ENCODE data around the gene GATD1.
A peak's percentile ranks its signal among the peaks of the same experiment; 100 is the strongest.

Gene GATD1

GRCh38 chr11:794766-795633 is 17.7 kb upstream of the GATD1 start:
- no peak for DNase-seq

GRCh38 chr11:794013-794765 is 16.9 kb upstream of the GATD1 start:
- DNase-seq = no peak

- no peak for DNase-seq
These were observed 16.3 kb upstream of the GATD1 start for GRCh38 chr11:793556-793955.

GRCh38 chr11:792873-793272 is 15.6 kb upstream of the GATD1 start:
- no peak for DNase-seq

GRCh38 chr11:792535-792821 is 15.2 kb upstream of the GATD1 start:
- no peak for DNase-seq

- DNase-seq = no peak
These were observed 14.6 kb upstream of the GATD1 start for GRCh38 chr11:791658-792534.

- DNase-seq = no peak
These were observed 13.7 kb upstream of the GATD1 start for GRCh38 chr11:790721-791564.

GRCh38 chr11:789943-790342 is 12.7 kb upstream of the GATD1 start, which contains the start of gene CEND1:
CEND1 (minus strand) TSS chr11:790090; CDS start chr11:788576, 1,514 bp downstream.
- DNase-seq = peak; percentile 53

GRCh38 chr11:788953-789940 is 12.0 kb upstream of the GATD1 start:
- DNase-seq = no peak

GRCh38 chr11:788009-788640 is 10.8 kb upstream of the GATD1 start:
- DNase-seq = no peak

- no peak for DNase-seq
These were observed 9.9 kb upstream of the GATD1 start for GRCh38 chr11:787084-787675.

- DNase-seq = no peak
These were observed 9.2 kb upstream of the GATD1 start for GRCh38 chr11:786235-787083.

- DNase-seq = no peak
These were observed 6.3 kb upstream of the GATD1 start for GRCh38 chr11:783581-784015.

- DNase-seq = no peak
These were observed 5.2 kb upstream of the GATD1 start for GRCh38 chr11:782264-783174.

GRCh38 chr11:779955-780532 is 2.8 kb upstream of the GATD1 start:
- DNase-seq = no peak

- DNase-seq = no peak
These were observed 2.0 kb upstream of the GATD1 start for GRCh38 chr11:778976-779954.

Measured in activated T-cell treated with anti-CD3 and anti-CD28 coated beads, Interleukin-2, amount 50 U/mL, for 1 hour (primary cell).